Glomerular visceral epithelial cell (primary cell): ENCODE data around the gene ADCY6.

Experiments used
- DNase-seq: peaks from one replicate; pipeline ENCODE4 v3.0.0-alpha.2; 2016; ENCODE audit errors: extremely low spot score

The ADCY6 gene

DNA sequence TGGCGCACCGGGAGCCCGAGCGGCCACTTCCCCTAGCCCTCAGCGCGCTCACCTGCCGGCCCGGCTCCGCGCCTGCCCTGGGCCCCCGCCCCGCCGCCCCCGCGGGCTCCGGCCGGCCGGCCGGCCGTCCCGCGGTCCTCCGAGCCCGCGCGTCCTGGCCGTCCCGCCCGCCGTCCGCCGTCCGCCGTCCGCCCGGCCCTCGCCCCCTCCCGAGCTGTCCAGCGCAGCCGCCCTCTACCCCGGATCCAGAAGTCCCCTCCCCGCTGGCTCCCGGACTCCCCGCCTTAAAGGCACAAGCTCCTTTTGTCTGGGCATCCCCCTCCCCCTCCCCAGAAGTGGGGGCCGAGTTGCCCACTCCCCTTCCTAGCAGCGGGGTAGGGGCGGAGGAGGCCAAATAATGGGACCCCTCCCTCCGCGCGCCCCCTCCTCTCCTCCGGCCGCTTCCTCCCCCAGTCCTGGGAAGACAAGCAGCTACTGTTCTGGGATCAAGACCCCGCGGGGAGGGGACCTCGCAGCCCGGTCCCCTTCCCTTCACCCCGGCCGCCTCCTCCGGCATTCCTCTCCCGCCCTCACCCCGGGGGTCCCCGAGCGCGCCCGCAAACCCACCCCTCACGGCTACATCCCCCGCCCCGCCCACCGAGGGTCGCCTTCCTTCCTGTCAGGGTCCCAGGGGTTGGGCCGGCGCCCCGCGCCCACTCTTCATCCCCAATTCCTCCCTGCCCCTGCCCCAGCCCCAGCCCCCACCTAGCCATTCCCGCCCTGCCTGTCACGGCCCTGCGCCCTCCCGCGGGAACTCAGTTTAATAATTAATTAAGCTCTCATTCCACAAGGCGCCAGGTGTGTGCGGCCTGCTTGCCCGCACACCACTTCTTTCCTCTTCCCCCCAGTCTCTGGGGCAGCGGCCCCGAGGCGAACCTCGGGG, at the start of gene ADCY6:
Gene ADCY6 (minus strand): TSS at position 236 of the 922 bp plus-strand sequence. CDS start 5,655 bp downstream, outside the sequence.
- DNase-seq, result peak; percentile 68

GRCh38 chr12:48838048-48838447, 49.2 kb upstream of the ADCY6 start:
- DNase-seq, result no peak

DNA sequence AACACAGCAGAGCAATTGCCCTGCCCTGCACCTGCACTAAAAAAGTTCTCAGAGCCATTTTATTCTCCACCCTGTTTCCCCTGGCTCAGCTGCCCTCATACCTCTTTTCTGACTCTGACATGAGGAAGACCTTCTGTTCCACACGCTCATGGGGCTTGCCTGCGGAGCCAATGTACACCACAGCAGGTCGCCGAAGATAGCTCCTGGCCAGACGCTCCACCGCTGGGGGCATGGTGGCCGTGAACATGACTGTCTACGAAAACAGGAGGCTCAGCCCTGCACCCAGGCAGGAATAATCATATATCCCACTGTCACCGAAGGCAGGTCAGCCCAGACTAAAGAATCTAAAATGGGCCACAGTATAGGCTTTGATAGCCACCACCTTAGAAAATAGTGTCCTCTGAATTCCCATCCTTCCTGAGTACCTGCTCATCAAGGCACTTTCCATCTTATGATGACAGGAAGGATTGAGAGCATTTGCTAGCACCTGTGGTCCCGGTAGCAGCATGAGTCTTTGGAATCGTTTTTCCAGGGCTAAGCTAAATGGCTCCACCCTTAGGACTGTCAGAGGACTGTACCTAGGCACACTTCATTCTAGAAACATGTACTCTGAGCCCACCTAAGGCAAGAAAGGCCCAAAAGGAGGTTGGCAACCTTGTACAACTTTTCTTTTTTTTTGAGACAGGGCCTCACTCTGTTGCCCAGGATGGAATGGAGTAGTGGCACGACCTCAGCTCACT, 43.6 kb upstream of the ADCY6 start:
- DNase-seq, result no peak

GRCh38 chr12:48831257-48831656, 42.4 kb upstream of the ADCY6 start:
- no peak for DNase-seq

- no peak for DNase-seq
Measured at GRCh38 chr12:48828841-48829575, 40.1 kb upstream of the ADCY6 start.

GRCh38 chr12:48828293-48828692, 39.4 kb upstream of the ADCY6 start:
- no peak for DNase-seq

DNA sequence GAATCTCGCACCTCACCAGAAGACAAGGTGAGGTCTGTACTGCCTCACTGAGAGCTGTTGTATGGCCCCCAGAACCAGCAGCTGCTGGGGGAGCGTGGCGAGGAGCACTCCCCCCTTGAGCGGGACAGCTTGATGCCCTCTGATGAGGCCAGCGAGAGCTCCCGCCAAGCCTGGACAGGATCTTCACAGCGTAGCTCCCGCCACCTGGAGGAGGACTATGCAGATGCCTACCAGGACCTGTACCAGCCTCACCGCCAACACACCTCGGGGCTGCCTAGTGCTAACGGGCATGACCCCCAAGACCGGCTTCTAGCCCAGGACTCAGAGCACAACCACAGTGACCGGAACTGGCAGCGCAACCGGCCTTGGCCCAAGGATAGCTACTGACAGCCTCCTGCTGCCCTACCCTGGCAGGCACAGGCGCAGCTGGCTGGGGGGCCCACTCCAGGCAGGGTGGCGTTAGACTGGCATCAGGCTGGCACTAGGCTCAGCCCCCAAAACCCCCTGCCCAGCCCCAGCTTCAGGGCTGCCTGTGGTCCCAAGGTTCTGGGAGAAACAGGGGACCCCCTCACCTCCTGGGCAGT, 38.7 kb upstream of the ADCY6 start:
- no peak for DNase-seq

- DNase-seq, result no peak
Measured at GRCh38 chr12:48827026-48827425, 38.1 kb upstream of the ADCY6 start.

DNA sequence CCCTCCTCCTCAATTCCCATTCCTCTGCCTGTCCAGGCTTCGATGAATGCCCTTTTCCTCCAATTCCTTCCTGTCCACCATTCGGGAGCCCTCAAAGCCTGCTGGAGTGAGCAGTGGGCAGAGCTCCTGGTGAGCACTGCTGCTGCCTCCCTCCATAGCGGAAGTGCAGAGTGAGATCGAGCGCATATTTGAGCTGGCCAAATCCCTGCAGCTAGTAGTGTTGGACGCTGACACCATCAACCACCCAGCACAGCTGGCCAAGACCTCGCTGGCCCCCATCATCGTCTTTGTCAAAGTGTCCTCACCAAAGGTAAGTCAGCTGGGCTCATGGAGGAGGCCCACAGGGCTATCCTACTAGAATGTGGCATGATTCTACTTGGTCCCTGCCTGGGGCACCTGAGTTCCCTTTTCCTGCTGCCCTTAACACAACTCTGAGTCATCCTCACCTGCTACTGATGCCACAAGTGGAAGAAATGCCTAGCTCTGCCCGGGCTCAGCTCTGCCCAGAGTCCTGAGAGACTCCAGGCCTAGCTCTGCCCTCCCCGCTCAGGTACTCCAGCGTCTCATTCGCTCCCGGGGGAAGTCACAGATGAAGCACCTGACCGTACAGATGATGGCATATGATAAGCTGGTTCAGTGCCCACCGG, 37.4 kb upstream of the ADCY6 start:
- no peak for DNase-seq

DNA sequence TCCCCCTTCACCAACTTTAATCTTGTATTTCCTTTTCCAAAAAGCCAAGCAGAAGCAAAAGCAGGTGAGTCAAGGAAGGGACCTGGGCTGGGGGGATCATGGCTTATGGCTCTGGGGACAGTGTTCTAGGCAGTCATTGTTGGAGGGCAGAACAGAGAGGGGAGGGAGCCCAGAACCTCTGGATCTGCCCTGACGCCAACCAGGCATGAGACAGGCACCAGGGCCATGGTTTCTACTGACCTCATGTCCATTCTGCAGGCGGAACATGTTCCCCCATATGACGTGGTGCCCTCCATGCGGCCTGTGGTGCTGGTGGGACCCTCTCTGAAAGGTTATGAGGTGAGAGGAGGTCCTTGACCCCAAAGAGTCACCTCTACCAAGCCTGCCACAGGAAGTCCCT, 36.0 kb upstream of the ADCY6 start:
- DNase-seq, result no peak

GRCh38 chr12:48824112-48824511, 35.2 kb upstream of the ADCY6 start:
- no peak for DNase-seq

GRCh38 chr12:48823281-48823680, 34.4 kb upstream of the ADCY6 start:
- DNase-seq, result no peak

DNA sequence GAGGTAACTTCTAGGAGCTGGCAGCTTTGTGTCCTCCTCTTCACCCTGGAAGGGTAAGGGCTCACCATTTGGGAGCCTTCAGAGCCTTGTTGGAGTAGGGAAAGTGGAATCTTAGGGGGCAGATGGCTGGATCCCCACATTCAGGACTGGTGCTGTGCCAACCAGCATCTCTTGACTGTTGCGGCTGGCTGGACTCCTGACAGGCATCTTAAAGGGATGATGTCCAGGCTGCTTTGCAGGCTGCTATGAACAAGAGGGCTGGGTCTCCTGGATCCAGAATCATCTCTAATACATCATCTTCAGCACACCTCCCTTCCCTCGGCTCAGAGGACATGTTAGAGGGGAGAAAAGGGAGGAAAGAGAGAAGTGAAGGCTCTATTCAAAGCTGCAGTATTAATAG, 33.8 kb upstream of the ADCY6 start:
- no peak for DNase-seq

DNA sequence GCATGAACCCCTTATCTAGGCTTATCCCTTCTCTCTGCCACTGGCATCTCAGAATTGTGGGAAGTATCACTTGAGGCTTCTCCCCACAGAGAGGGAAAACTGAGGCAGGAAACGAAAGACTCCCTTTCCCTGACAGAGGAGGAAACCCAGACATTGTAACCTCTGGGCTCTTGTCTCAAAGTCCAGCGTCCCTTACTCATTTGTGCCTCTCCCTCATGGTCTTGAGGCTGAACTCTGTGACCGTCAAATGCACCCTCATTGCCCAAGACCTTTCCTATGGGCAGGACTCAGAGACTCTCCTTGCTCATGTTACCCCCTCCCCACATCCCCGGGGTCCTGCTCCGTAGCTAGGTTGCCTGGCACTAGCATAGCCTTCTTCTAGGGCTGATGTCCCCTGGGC, 33.2 kb upstream of the ADCY6 start:
- no peak for DNase-seq

GRCh38 chr12:48819986-48820725, 31.3 kb upstream of the ADCY6 start:
- no peak for DNase-seq

- DNase-seq, result no peak
Measured at GRCh38 chr12:48818831-48819590, 30.1 kb upstream of the ADCY6 start.

DNA sequence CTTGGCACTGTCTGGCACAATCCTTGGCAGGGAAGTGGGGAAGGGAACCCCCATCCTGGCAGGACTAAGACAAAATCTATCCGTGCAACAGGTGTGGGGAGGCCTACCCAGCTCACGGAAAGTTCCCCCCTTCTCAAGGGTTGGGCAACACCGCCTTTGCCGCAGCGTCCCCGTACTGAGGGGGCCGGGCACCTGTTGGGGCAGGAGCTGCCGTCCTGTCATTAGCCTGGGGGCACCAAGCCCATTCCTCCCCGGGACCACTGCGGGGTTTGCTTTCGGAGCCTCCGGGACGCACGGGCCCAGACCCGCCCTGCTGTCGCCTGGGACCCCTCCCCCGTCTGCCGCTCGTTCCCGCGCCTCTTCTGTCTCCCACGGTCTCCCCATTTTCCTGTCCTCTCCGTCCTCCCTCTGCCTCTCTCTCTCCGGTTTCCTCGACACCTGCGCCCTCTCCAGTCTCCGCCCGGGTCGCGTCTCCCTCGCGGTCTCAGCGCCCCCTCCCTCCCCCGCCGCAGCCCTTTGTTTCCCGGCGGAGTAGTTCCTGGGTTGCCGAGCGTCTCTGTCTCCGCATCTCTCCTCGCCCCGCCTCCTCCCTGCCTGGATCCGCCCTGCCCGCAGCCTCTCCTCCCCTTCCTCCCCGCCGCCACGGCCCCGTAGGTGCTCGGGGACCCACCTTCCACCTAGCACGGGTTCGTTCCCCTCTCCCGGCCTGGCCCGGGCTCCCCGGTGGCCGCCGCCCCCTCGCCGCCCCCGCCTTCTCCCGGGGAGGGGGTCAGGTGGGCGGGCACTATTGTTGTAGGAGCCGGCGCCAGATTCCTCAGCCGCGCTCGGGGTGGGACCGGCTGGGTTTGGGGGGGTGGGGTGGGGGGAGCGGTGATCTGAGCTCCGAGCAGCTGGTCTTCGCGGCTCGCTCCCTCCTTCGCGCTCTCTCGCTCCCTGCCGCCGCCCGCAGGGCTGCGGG, 29.3 kb upstream of the ADCY6 start, which contains the start of gene CACNB3:
Gene CACNB3 (plus strand): TSS at position 624 of the 958 bp plus-strand sequence. CDS start 434 bp downstream, outside the sequence.
- peak; percentile 69 for DNase-seq

DNA sequence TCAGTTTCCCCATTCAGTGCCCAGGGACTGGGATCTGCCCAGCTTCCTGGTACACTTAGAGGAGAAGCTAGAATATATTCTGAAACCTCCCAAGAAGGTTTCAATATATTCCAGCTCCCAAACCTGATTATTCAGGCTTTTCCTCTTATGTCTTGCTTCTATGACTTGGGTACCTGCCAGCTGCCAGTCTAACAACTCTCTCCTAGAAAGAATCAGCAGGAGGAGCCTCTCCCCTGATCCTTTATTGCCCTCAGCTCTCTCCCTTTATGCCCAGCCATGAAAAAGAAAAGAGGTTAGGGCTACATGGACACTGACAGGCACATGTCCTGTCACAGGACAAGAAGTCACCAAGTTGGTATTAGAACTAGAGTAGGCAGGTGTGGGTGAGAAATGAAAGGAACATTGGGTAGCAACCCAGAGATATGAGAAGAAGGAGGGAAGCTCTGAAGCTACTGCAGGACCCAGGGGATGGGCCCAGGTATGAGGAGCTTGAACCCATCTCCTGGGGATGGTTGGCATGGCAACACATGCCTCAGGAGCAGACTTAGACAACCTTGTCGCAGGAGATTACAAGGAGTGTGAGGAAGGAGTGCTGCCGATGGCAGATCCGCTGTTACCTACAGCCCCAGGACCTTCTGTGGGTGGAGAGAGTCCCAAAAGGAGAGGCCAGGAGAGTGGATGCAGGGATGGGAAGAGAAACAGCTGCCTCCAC, 27.4 kb upstream of the ADCY6 start:
- peak; percentile 17 for DNase-seq
